SK-N-MC (cell line): ENCODE data around the gene RBM28.

Experiments used
- DNase-seq: peaks from one replicate; pipeline ENCODE4 v3.0.0-alpha.2; 2011; ENCODE audit warnings: low read depth, low spot score
- H3K27ac ChIP-seq: fragments of 200-600 bp; sonication (generic); 2 replicates; pipeline ENCODE4 v1.5.1; 2016; ENCODE audit warnings: mixed run types
- H3K36me3 ChIP-seq: fragments of 200-600 bp; sonication (generic); 2 replicates; pipeline ENCODE4 v1.6.1; 2017; ENCODE audit warnings: antibody characterized with exemption, low read length, mixed read lengths; ENCODE audit not compliant: insufficient read depth
- H3K4me3 ChIP-seq: fragments of 200-600 bp; sonication (generic); 2 replicates; pipeline ENCODE4 v1.5.1; 2016
- H3K9ac ChIP-seq: fragments of 200-600 bp; sonication (generic); 2 replicates; pipeline ENCODE4 v1.8.0; 2017; ENCODE audit warnings: mixed run types, mixed read lengths; ENCODE audit not compliant: insufficient read length
- H3K9me3 ChIP-seq: fragments of 200-600 bp; sonication (generic); 2 replicates; pipeline ENCODE4 v1.6.1; 2017; ENCODE audit warnings: low read depth, mild to moderate bottlenecking, antibody characterized with exemption, low read length, moderate library complexity, mixed read lengths
- EZH2 ChIP-seq: fragments of 200-600 bp; sonication (generic); IDR thresholded peaks from one replicate; pipeline ENCODE4 v1.6.1; 2017; ENCODE audit warnings: antibody characterized with exemption
- FOXP2 ChIP-seq: optimal IDR thresholded peaks from 2 replicates; pipeline ENCODE3; 2011; ENCODE audit warnings: mild to moderate bottlenecking, moderate library complexity; ENCODE audit not compliant: insufficient read depth; ENCODE audit errors: extremely low read length, control extremely low read depth
- POLR2AphosphoS5 ChIP-seq: IDR thresholded peaks from 2 replicates; pipeline ENCODE4 v1.6.1; 2012; ENCODE audit warnings: mild to moderate bottlenecking, low read depth, low read length, borderline replicate concordance

The RBM28 gene

GRCh38 chr7:128341733-128342132 is 2.0 kb downstream of the RBM28 start:
- Histone ChIP-seq H3K4me3 (peak overlapping the region; percentile 100), H3K27ac (no peak overlapping the region), H3K36me3 (peaks cover 31% of the 10 kb centered on the region), H3K9me3 (no peaks in the 10 kb centered on the region), H3K9ac (peak overlapping the region; percentile 23)
- no peak for TF ChIP-seq FOXP2
- TF ChIP-seq POLR2AphosphoS5, result no peak
- TF ChIP-seq EZH2, result no peak
- no peak for DNase-seq

- H3K36me3 ChIP-seq, result peaks cover 88% of the 10 kb centered on the region
Measured at GRCh38 chr7:128335730-128336129, 8.0 kb downstream of the RBM28 start.

GRCh38 chr7:128324368-128324680 is 19.4 kb downstream of the RBM28 start:
- Histone ChIP-seq H3K9ac (no peak overlapping the region), H3K27ac (no peak overlapping the region), H3K36me3 (peaks cover 86% of the 10 kb centered on the region)

More at GRCh38 chr7:128335730-128336129, 8.0 kb downstream of the RBM28 start:
- Histone ChIP-seq H3K4me3 (no peak overlapping the region), H3K9ac (no peak overlapping the region), H3K27ac (no peak overlapping the region), H3K9me3 (no peaks in the 10 kb centered on the region)
- TF ChIP-seq POLR2AphosphoS5 (no peak), FOXP2 (no peak), EZH2 (no peak)
- DNase-seq, result no peak

GRCh38 chr7:128323459-128324367 is 20.0 kb downstream of the RBM28 start:
- DNase-seq, result no peak
- Histone ChIP-seq H3K4me3 (no peak overlapping the region), H3K36me3 (peaks cover 89% of the 10 kb centered on the region), H3K27ac (no peak overlapping the region), H3K9ac (no peak overlapping the region), H3K9me3 (no peaks in the 10 kb centered on the region)
- TF ChIP-seq FOXP2, result no peak
- TF ChIP-seq EZH2, result no peak
- no peak for TF ChIP-seq POLR2AphosphoS5

More at GRCh38 chr7:128324368-128324680, 19.4 kb downstream of the RBM28 start:
- Histone ChIP-seq H3K4me3 (no peak overlapping the region), H3K9me3 (no peaks in the 10 kb centered on the region)
- TF ChIP-seq FOXP2 (no peak), EZH2 (no peak), POLR2AphosphoS5 (no peak)
- DNase-seq, result no peak

GRCh38 chr7:128323040-128323439 is 20.7 kb downstream of the RBM28 start:
- no peaks in the 10 kb centered on the region for H3K9me3 ChIP-seq
- no peak overlapping the region for H3K9ac ChIP-seq
- no peak overlapping the region for H3K4me3 ChIP-seq
- peaks cover 89% of the 10 kb centered on the region for H3K36me3 ChIP-seq
- TF ChIP-seq EZH2 (no peak), FOXP2 (no peak), POLR2AphosphoS5 (no peak)
- no peak overlapping the region for H3K27ac ChIP-seq
- no peak for DNase-seq

DNA sequence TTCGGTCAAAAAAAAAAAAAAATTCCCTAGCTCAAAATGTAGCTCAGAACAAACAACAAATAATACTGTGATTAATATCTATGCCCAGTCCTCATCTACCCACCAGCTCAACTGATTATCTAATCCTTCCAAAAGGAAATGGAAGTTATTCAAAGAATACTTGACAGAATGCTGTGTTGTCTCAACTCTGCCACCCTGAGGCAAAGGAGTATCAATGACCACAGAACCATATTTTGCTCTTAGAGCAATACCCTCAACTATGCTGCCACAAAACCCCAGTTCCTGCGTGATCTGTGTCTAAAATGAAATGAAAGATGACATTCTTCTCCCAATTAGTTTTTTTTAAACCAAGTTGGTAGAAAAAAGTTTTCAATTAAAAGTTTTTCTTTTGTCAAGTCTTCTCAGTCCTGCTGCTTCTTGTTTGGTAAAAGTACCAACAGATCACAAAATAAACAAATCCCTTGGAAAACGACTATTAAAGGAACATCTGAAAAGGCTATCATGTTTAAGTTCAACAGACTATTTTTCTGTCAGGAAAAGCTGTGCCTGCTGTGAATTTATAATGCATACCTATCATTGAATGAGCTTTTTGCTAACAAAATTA is 21.6 kb downstream of the RBM28 start:
- peak; percentile 14 for DNase-seq
- H3K9ac ChIP-seq, result no peak overlapping the region
- no peaks in the 10 kb centered on the region for H3K9me3 ChIP-seq
- H3K4me3 ChIP-seq, result no peak overlapping the region
- H3K27ac ChIP-seq, result no peak overlapping the region
- peaks cover 94% of the 10 kb centered on the region for H3K36me3 ChIP-seq
- no peak for TF ChIP-seq EZH2
- no peak for TF ChIP-seq POLR2AphosphoS5
- no peak for TF ChIP-seq FOXP2

DNA sequence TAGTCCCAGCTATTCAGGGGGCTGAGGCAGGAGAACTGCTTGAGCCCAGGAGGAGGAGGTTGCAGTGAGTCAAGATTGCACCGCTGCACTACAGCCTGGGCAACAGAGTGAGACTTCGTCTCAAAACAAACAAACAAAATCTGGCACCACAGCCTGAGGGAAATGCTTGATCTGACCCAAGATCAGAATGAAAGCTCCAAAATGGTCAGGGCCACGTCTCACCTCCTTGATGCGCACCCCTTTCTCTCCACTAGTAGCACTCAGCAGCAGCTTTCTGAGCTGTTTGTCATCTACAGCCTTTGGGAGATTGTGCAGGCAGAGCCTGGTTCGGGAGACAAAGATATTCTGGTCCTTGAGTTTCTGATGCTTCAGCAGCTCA is 22.7 kb downstream of the RBM28 start:
- Histone ChIP-seq H3K27ac (no peak overlapping the region), H3K9ac (no peak overlapping the region), H3K9me3 (no peaks in the 10 kb centered on the region), H3K4me3 (no peak overlapping the region), H3K36me3 (peaks cover 94% of the 10 kb centered on the region)
- DNase-seq, result no peak
- TF ChIP-seq FOXP2, result no peak
- no peak for TF ChIP-seq EZH2
- no peak for TF ChIP-seq POLR2AphosphoS5

- no peak overlapping the region for H3K9ac ChIP-seq
- no peak for DNase-seq
- peaks cover 94% of the 10 kb centered on the region for H3K36me3 ChIP-seq
- no peak for TF ChIP-seq FOXP2
- no peak for TF ChIP-seq EZH2
- no peak for TF ChIP-seq POLR2AphosphoS5
- H3K27ac ChIP-seq, result no peak overlapping the region
- H3K4me3 ChIP-seq, result no peak overlapping the region
- H3K9me3 ChIP-seq, result no peaks in the 10 kb centered on the region
Measured at GRCh38 chr7:128318691-128319090, 25.0 kb downstream of the RBM28 start.
